Naive thymus-derived CD4-positive, alpha-beta T cell (primary cell): Measurements from ENCODE around the gene STIM2. TPM values are rescaled to one million over a fixed set of nuclear protein-coding genes. Genes with fewer than 3 reads are reported as not detected.
"Not testable (repeated sequence)": the region's sequence is repeated elsewhere in the genome, so short reads cannot be mapped to it uniquely, and the experiment has no call there.

Experiments
- ATAC-seq: fragments of 150-1000 bp; cut with Tn5 transposase; 2 replicates; pipeline ENCODE4 v1.10.0; 2021; ENCODE audit warnings: mild to moderate bottlenecking, moderate library complexity
- CTCF ChIA-PET: fragments of 350-600 bp; sonication (Branson Sonifier 250); formaldehyde crosslinking; loops from one replicate; lab custom pipeline; 2021; ENCODE audit warnings: antibody characterized with exemption; lab: Charles Lee
- POLR2A ChIA-PET: fragments of 350-600 bp; sonication (Branson Sonifier 250); formaldehyde crosslinking; loops from one replicate; lab custom pipeline; 2021; ENCODE audit warnings: antibody characterized with exemption, inconsistent platforms; lab: Charles Lee
- DNase-seq, 9 donors: peaks; one replicate each; pipeline versions ENCODE4 v3.0.0 to v3.0.0-alpha.2; 2020 to 2022; ENCODE audit warnings: mixed read lengths in 1 of 9
- H3K27ac ChIP-seq: one replicate; pipeline ENCODE4 v1.7.0; 2013; ENCODE audit warnings: mild to moderate bottlenecking, low read depth, low read length, moderate library complexity
- H3K27me3 ChIP-seq, 2 donors: one replicate each; pipeline ENCODE4 v1.7.0; 2013; ENCODE audit warnings: low read length in 2 of 2, mild to moderate bottlenecking in 2 of 2, moderate library complexity in 2 of 2; ENCODE audit not compliant: control insufficient read depth in 2 of 2, insufficient read depth in 2 of 2
- H3K36me3 ChIP-seq, 3 experiments: 1 replicate in 2 of 3; 2 replicates in 1 of 3; pipeline ENCODE4 v1.7.0; 2013; ENCODE audit warnings: low read length in 3 of 3, mild to moderate bottlenecking in 3 of 3, moderate library complexity in 1 of 3; ENCODE audit not compliant: insufficient read depth in 3 of 3, control insufficient read depth in 2 of 3
- H3K4me1 ChIP-seq, 2 donors: one replicate each; pipeline ENCODE4 v1.7.0; 2013; ENCODE audit warnings: low read length in 2 of 2, mild to moderate bottlenecking in 2 of 2, moderate library complexity in 1 of 2; ENCODE audit not compliant: control insufficient read depth in 2 of 2, insufficient read depth in 2 of 2
- H3K4me3 ChIP-seq: 2 replicates; pipeline ENCODE4 v1.7.0; 2013; ENCODE audit warnings: mild to moderate bottlenecking, low read length
- H3K9me3 ChIP-seq, 3 experiments: 1 replicate in 2 of 3; 2 replicates in 1 of 3; pipeline ENCODE4 v1.7.0; 2013; ENCODE audit warnings: low read length in 3 of 3; ENCODE audit not compliant: control insufficient read depth in 2 of 3
- H3K27ac Mint-ChIP-seq, 9 donors: one replicate each; pipeline ENCODE4 v1.8.0; 2020 to 2022; ENCODE audit warnings: mixed read lengths in 9 of 9, mild to moderate bottlenecking in 8 of 9, moderate library complexity in 5 of 9, inconsistent platforms in 2 of 9
- H3K27me3 Mint-ChIP-seq, 5 donors: one replicate each; pipeline ENCODE4 v1.8.0; 2021 to 2022; ENCODE audit warnings: mixed read lengths in 5 of 5, mild to moderate bottlenecking in 1 of 5
- H3K36me3 Mint-ChIP-seq, 5 donors: one replicate each; pipeline ENCODE4 v1.8.0; 2020 to 2022; ENCODE audit warnings: mixed read lengths in 5 of 5, mild to moderate bottlenecking in 3 of 5, inconsistent platforms in 1 of 5
- H3K4me1 Mint-ChIP-seq, 7 donors: one replicate each; pipeline ENCODE4 v1.8.0; 2020 to 2022; ENCODE audit warnings: mixed read lengths in 7 of 7, mild to moderate bottlenecking in 3 of 7, inconsistent platforms in 1 of 7
- H3K4me3 Mint-ChIP-seq, 10 donors: one replicate each; pipeline ENCODE4 v1.8.0; 2020 to 2022; ENCODE audit warnings: mild to moderate bottlenecking in 10 of 10, mixed read lengths in 10 of 10, moderate library complexity in 6 of 10, inconsistent platforms in 2 of 10
- H3K9me3 Mint-ChIP-seq, 11 donors: one replicate each; pipeline ENCODE4 v1.8.0; 2020 to 2022; ENCODE audit warnings: mixed read lengths in 11 of 11, mild to moderate bottlenecking in 4 of 11, inconsistent platforms in 1 of 11, moderate library complexity in 1 of 11
- intact Hi-C, 2 donors: fragments of 100-400 bp; cut with micrococcal nuclease; formaldehyde crosslinking; loops; one replicate each; pipeline ENCODE4 v1.15.1; 2023
- polyA plus RNA-seq, 2 donors: library from polyadenylated mRNA; unstranded; fragments of 300-500 nt; fragmentation: Illumina TruSeq; gene quantifications; one replicate each; pipeline ENCODE4 v1.2.3, GENCODE V29; 2021
- total RNA-seq, 6 experiments: library from RNA in 5 of 6; stranded (reverse) in 5 of 6; gene quantifications; 1 replicate in 5 of 6; 2 replicates in 1 of 6; pipeline ENCODE4 v1.2.3 and lab custom pipeline; 2021 to 2026

Gene STIM2
- total and polyA plus RNA-seq, 7 experiments from 2014 or later = 24.6 to 103 (median 67.0) TPM

DNA sequence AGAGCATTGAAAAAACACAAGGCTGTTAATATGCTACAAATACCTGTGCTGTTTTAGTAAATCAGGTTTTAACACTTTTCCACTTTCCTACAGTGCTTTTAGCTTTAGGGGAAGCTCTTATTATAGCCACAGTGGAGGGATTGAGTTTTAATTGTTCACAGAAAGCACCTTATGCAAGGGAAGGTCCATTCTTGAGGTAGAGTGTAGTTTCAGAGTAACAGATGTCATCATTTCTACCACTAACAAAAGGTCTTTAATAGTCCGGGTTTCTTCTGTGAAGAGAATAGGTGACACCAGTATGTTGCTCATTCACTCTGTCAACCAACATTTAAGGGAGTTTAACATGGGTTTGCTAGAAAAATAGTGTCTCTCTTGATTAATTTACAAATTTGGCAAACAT is 104.4 kb downstream of the STIM2 start:
- Mint-ChIP-seq H3K4me1 (peaks cover 18 to 76% (median 68%) of the 10 kb centered on the region in 7 donors), H3K36me3 (peaks cover 0 to 35% (median 27%) of the 10 kb centered on the region in 5 donors), H3K27ac (peak overlapping the region in 3 of 9 donors; percentile 2 to 15 (median 4)), H3K4me3 (no peak overlapping the region), H3K27me3 (no peaks in the 10 kb centered on the region), H3K9me3 (peaks cover 0 to 4% (median 0%) of the 10 kb centered on the region in 11 donors)
- POLR2A ChIA-PET = no interaction called here
- Histone ChIP-seq H3K27me3 (no peaks in the 10 kb centered on the region), H3K4me3 (no peak overlapping the region), H3K9me3 (no peaks in the 10 kb centered on the region), H3K36me3 (no peaks in the 10 kb centered on the region), H3K27ac (no peak overlapping the region), H3K4me1 (no peaks in the 10 kb centered on the region)
- intact Hi-C loops = no loop called here
- ATAC-seq (no peak), DNase-seq (no peak)
- CTCF ChIA-PET = no interaction called here

DNA sequence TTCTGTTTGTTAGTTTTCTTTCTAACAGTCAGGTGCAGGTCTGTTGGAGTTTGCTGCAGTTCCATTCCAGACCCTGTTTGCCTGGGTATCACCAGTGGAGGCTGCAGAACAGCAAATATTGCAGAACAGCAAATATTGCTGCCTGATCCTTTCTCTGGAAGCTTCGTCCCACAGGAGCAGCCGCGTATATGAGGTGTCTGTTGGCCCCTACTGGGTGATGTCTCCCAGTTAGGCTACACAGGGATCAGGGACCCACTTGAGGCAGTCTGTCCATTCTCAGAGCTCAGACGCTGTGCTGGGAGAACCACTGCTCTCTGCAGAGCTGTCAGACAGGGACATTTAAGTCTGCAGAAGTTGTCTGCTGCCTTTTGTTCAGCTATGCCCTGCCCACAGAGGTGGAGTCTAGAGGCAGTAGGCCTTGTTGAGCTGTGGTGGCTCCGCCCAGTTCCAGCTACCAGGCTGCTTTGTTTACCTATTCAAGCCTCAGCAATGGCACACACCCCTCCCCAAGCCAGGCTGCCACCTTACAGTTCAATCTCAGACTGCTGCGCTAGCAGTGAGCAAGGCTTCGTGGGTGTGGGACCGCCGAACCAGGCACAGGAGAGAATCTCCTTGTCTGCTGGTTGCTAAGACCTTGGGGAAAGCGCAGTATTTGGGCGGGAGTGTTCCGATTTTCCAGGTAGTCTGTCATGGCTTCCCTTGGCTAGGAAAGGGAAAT is 115.0 kb downstream of the STIM2 start:
- POLR2A ChIA-PET = interaction anchor here (0.6 kb wide), 1 partner anchor 17 kb away, joined by 3 read pairs; no protein-coding TSS in a partner anchor
- ATAC-seq, H3K27ac ChIP-seq, H3K36me3 ChIP-seq, CTCF ChIA-PET, H3K4me3 ChIP-seq, H3K9me3 ChIP-seq, H3K27me3 Mint-ChIP-seq, H3K9me3 Mint-ChIP-seq, H3K27me3 ChIP-seq, intact Hi-C loops, H3K4me1 ChIP-seq: not testable (repeated sequence)
- Mint-ChIP-seq H3K4me1 (peaks cover 45 to 84% (median 76%) of the 10 kb centered on the region in 7 donors), H3K4me3 (peak overlapping the region in 1 of 10 donors; percentile 7), H3K36me3 (peaks cover 3 to 32% (median 20%) of the 10 kb centered on the region in 5 donors), H3K27ac (peak overlapping the region in 1 of 9 donors; percentile 54)
- DNase-seq = peak in 2 of 9 donors; percentile 12 to 26

DNA sequence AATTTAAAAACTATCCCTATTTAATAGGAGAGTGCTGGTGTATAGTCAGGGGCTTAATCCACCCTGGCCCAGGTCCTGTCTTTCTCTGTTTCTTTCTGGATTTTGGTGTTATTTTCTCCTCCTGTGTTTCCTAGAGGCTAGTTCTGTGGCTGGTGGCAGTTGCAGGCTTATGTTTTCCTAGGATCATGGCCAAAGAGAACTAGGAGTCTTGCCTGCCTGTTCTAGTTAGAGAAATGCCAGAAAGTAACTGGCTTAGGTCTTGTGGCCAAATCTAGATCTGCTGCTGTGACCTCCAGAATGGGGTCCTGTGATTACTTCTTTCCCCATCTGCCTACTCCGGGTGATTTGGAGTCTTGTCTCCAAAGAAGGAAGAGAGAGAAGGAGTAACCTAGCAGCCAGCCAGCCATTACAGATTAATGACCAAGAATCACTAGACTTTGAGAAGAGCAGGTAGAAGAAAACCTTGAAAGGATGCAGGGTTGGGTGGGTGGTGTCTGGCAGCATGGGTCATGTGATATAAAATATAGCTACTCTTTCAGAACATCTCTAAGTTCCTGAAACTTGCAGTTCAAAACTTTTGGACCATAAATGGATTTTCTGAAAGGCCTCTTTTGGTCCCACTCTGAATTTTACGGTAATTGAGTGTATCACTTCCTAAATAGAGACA is 117.9 kb downstream of the STIM2 start:
- Mint-ChIP-seq H3K27ac (peak overlapping the region in 8 of 9 donors; percentile 19 to 80 (median 56)), H3K4me3 (peak overlapping the region in 2 of 10 donors; percentile 34 to 61), H3K4me1 (peaks cover 33 to 76% (median 59%) of the 10 kb centered on the region in 7 donors), H3K27me3 (no peaks in the 10 kb centered on the region), H3K9me3 (peaks cover 0 to 5% (median 0%) of the 10 kb centered on the region in 11 donors), H3K36me3 (peaks cover 2 to 18% (median 16%) of the 10 kb centered on the region in 5 donors)
- ATAC-seq = no peak
- intact Hi-C loops = loop anchor here in 1 of 2 donors (2.0 kb wide), 1 partner anchor 16 kb away; no protein-coding TSS in a partner anchor
- CTCF ChIA-PET = interaction anchor here (0.6 kb wide), 1 partner anchor 69 kb away, joined by 3 read pairs; no protein-coding TSS in a partner anchor
- Histone ChIP-seq H3K9me3 (no peaks in the 10 kb centered on the region), H3K36me3 (no peaks in the 10 kb centered on the region), H3K4me1 (peaks cover 0 to 8% of the 10 kb centered on the region in 2 donors), H3K27me3 (no peaks in the 10 kb centered on the region), H3K27ac (no peak overlapping the region), H3K4me3 (no peak overlapping the region)
- no peak for DNase-seq
- POLR2A ChIA-PET = interaction anchor here (1.4 kb wide), 1 partner anchor 118 kb away, joined by 3 read pairs; the partner anchor contains the start of gene STIM2

DNA sequence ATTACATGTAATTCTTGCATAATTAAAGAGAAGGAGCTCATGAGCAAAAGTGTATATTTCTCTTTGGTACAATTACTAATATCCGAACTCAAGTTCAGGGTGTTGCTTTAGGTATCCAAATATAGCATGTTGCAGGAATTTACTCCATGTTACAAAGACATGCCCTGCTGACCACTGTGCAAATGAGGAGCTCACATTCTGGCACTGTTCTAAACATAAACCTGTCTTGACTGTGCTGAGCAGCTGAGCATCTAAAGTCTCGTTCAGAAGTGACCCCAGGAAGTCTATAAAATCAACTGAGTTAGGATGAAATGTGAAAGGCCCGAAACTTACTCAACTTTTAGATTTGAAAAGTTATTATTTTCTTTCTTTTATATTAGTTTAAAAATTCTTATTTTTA is 124.3 kb downstream of the STIM2 start:
- no peaks in the 10 kb centered on the region for H3K36me3 ChIP-seq
- no peak overlapping the region for H3K4me3 ChIP-seq
- H3K27me3 ChIP-seq = no peaks in the 10 kb centered on the region
- H3K4me1 Mint-ChIP-seq = peaks cover 19 to 80% (median 67%) of the 10 kb centered on the region in 7 donors
- ChIA-PET CTCF (interaction anchor here (0.6 to 1.9 kb wide), 4 partner anchors 23 to 606 kb away, joined by 3 to 5 read pairs (median 4); partner anchors contain the start of gene STIM2), POLR2A (interaction anchor here (1.4 to 2.9 kb wide), 3 partner anchors 10 to 124 kb away, joined by 4 to 8 read pairs (median 4); partner anchors contain the start of gene STIM2)
- intact Hi-C loops = loop anchor here in 1 of 2 donors (5.0 kb wide), 1 partner anchor 1073 kb away; the partner anchor contains the start of gene SMIM20
- ATAC-seq (no peak), DNase-seq (no peak)
- peak overlapping the region in 6 of 10 donors; percentile 10 to 67 (median 30) for H3K4me3 Mint-ChIP-seq
- no peak overlapping the region for H3K27ac ChIP-seq
- H3K27me3 Mint-ChIP-seq = no peaks in the 10 kb centered on the region
- no peaks in the 10 kb centered on the region for H3K9me3 ChIP-seq
- peaks cover 0 to 22% (median 5%) of the 10 kb centered on the region in 5 donors for H3K36me3 Mint-ChIP-seq
- no peaks in the 10 kb centered on the region for H3K9me3 Mint-ChIP-seq
- peak overlapping the region in 5 of 9 donors; percentile 25 to 45 (median 41) for H3K27ac Mint-ChIP-seq
- H3K4me1 ChIP-seq = peaks cover 8 to 22% of the 10 kb centered on the region in 2 donors

DNA sequence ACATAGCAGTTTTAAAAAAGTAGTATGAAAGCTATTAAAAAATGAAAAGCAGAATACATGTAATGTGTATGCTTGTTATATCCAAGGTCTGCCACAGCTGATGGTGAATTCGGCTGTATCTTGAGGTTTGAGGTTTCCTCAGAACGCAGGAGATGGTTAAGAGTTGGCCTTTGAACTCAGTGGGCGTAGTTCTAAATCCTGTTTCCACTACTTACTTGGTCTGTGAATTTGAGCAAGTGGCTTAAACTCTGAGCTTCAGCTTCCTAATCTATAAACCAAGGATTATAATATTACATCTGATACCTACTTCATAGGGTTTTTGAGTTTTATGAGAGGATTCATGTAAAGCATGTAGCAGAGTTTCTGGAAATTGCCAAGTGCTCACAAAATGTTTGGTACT is 125.2 kb downstream of the STIM2 start:
- Histone ChIP-seq H3K4me1 (peaks cover 8 to 22% of the 10 kb centered on the region in 2 donors), H3K9me3 (no peaks in the 10 kb centered on the region), H3K36me3 (no peaks in the 10 kb centered on the region), H3K27ac (no peak overlapping the region), H3K4me3 (peak overlapping the region; percentile 11), H3K27me3 (no peaks in the 10 kb centered on the region)
- Mint-ChIP-seq H3K36me3 (peaks cover 0 to 30% (median 10%) of the 10 kb centered on the region in 5 donors), H3K27ac (peak overlapping the region in 6 of 9 donors; percentile 2 to 39 (median 10)), H3K9me3 (peaks cover 0 to 4% (median 0%) of the 10 kb centered on the region in 11 donors), H3K4me3 (peak overlapping the region in 9 of 10 donors; percentile 19 to 72 (median 63)), H3K27me3 (no peaks in the 10 kb centered on the region), H3K4me1 (peaks cover 19 to 78% (median 72%) of the 10 kb centered on the region in 7 donors)
- intact Hi-C loops = loop anchor here in 1 of 2 donors (1.0 to 5.0 kb wide), 4 partner anchors 8 to 1074 kb away; partner anchors contain the start of gene SMIM20
- ATAC-seq (peak; percentile 95), DNase-seq (peak in 8 of 9 donors; percentile 33 to 71 (median 59))
- ChIA-PET CTCF (interaction anchor here (0.6 to 1.6 kb wide), 7 partner anchors 14 to 294 kb away, joined by 3 to 5 read pairs (median 3); no protein-coding TSS in a partner anchor), POLR2A (interaction anchor here (0.6 to 2.9 kb wide), 5 partner anchors 31 to 125 kb away, joined by 3 to 8 read pairs (median 4); partner anchors contain the start of gene STIM2)

DNA sequence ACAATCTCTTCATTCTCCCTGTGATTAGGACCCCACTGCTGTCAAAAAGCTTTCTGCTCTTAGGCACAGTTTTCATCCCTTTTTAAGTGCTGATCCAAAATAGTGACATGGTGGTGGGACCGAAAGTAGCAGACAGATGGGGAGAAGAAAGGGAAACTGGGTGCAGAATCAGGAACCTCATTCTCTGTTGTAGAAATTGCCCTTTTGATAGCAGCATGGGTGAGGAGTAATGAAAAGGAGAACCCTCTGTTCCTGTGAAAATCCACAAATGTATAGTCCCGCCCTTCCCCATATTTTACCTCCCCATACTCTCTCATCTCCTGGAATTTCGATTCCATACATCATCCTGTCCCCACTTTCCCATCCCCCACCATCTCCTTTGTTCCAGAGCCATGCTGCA is 126.5 kb downstream of the STIM2 start:
- peaks cover 19 to 79% (median 66%) of the 10 kb centered on the region in 7 donors for H3K4me1 Mint-ChIP-seq
- intact Hi-C loops = loop anchor here in 1 of 2 donors (2.0 to 5.0 kb wide), 2 partner anchors 14 to 1075 kb away; partner anchors contain the start of gene SMIM20
- peak overlapping the region in 7 of 10 donors; percentile 7 to 63 (median 48) for H3K4me3 Mint-ChIP-seq
- no peak for ATAC-seq
- peaks cover 0 to 33% (median 12%) of the 10 kb centered on the region in 5 donors for H3K36me3 Mint-ChIP-seq
- no peak overlapping the region for H3K4me3 ChIP-seq
- H3K36me3 ChIP-seq = no peaks in the 10 kb centered on the region
- H3K9me3 ChIP-seq = no peaks in the 10 kb centered on the region
- ChIA-PET POLR2A (interaction anchor here (1.3 to 2.9 kb wide), 3 partner anchors 32 to 126 kb away, joined by 3 to 8 read pairs (median 5); partner anchors contain the start of gene STIM2), CTCF (interaction anchor here (1.3 kb wide), 1 partner anchor 126 kb away, joined by 4 read pairs; the partner anchor contains the start of gene STIM2)
- peaks cover 8 to 22% of the 10 kb centered on the region in 2 donors for H3K4me1 ChIP-seq
- H3K27me3 Mint-ChIP-seq = no peaks in the 10 kb centered on the region
- H3K27ac Mint-ChIP-seq = peak overlapping the region in 4 of 9 donors; percentile 35 to 77 (median 40)
- no peak overlapping the region for H3K27ac ChIP-seq
- H3K27me3 ChIP-seq = no peaks in the 10 kb centered on the region
- no peak for DNase-seq
- H3K9me3 Mint-ChIP-seq = peaks cover 0 to 8% (median 0%) of the 10 kb centered on the region in 11 donors
